Measurements from ENCODE around the gene FAXDC2. TPM values are rescaled to one million over a fixed set of nuclear protein-coding genes. Genes with fewer than 3 reads are reported as not detected.

FAXDC2 gene
- total RNA-seq, 4 donors from 2014 or later = 57.6 to 154 (median 75.8) TPM

DNA sequence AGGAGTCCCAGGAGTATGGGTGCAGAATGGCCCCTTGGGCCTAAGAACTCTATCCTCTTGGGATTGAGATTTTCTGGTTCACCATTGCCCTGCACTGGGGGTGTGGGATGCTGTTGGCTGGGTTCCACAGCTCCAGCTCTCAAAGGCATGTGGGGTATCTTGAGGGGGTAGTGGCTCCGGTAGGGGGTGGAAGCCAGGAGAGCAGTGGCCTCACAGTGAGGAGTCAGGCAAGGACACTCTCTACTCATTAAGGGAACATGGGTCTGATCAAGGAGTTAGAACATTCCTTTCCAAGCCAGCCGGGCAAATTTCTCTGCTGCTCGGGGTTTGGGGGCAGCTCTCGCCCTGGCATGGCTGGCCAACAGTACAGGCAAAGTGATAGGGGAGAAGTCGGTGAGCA is 62.2 kb downstream of the FAXDC2 start:
- peaks cover under 1 to 36% (median 8%) of the 10 kb centered on the region in 3 donors for H3K36me3 ChIP-seq
- DNase-seq (ENCODE audit: low spot score in 2 of 2) = no peak
- 61 to 66% methylated on average over 5 of the region's 5 CpGs for WGBS, 2 donors
- TF ChIP-seq POLR2A (IDR thresholded peaks at IDR 0.05) (no peak), EP300 (IDR thresholded peaks at IDR 0.05) (no peak)
- TF ChIP-seq, protein P1, sequence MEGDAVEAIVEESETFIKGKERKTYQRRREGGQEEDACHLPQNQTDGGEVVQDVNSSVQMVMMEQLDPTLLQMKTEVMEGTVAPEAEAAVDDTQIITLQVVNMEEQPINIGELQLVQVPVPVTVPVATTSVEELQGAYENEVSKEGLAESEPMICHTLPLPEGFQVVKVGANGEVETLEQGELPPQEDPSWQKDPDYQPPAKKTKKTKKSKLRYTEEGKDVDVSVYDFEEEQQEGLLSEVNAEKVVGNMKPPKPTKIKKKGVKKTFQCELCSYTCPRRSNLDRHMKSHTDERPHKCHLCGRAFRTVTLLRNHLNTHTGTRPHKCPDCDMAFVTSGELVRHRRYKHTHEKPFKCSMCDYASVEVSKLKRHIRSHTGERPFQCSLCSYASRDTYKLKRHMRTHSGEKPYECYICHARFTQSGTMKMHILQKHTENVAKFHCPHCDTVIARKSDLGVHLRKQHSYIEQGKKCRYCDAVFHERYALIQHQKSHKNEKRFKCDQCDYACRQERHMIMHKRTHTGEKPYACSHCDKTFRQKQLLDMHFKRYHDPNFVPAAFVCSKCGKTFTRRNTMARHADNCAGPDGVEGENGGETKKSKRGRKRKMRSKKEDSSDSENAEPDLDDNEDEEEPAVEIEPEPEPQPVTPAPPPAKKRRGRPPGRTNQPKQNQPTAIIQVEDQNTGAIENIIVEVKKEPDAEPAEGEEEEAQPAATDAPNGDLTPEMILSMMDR (IDR thresholded peaks at IDR 0.05) = no peak
- H3K4me1 ChIP-seq = peaks cover 0 to 54% (median 37%) of the 10 kb centered on the region in 4 donors
- no peaks in the 10 kb centered on the region for H3K9me3 ChIP-seq
- H3K4me3 ChIP-seq = no peak overlapping the region
- H3K27me3 ChIP-seq = no peaks in the 10 kb centered on the region
- no peak overlapping the region for H3K27ac ChIP-seq

DNA sequence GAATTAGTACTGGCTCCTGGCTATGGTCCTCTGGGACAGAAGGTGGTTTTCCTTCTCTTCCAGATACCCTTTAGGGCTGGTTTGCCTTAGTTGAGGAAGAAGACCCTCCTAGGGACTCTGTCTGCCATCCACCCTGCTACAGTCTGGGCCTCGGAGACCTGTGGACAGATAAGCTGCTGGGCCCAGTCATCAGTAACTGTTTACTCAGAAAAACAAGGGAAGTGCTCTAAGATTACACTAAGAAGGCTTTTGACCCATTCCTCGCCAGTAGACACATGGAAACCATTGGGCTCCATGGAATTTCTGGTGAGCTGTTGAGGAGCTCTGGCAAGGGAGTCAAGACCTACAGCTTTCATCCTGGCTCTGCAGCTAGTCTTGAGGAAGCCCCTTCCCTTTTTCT is 64.0 kb downstream of the FAXDC2 start:
- no peak for DNase-seq (ENCODE audit: low spot score in 2 of 2)
- Histone ChIP-seq H3K4me3 (no peak overlapping the region), H3K27me3 (no peaks in the 10 kb centered on the region), H3K4me1 (peaks cover 0 to 72% (median 51%) of the 10 kb centered on the region in 4 donors), H3K36me3 (peaks cover 0 to 18% (median 0%) of the 10 kb centered on the region in 3 donors), H3K9me3 (no peaks in the 10 kb centered on the region), H3K27ac (peak overlapping the region in 1 of 4 donors; percentile 28)
- TF ChIP-seq, protein P1 (IDR thresholded peaks at IDR 0.05) = no peak
- TF ChIP-seq EP300 (IDR thresholded peaks at IDR 0.05) (no peak), POLR2A (IDR thresholded peaks at IDR 0.05) (no peak)
- WGBS, 2 donors = 69 to 100% methylated on average over 2 of the region's 2 CpGs

DNA sequence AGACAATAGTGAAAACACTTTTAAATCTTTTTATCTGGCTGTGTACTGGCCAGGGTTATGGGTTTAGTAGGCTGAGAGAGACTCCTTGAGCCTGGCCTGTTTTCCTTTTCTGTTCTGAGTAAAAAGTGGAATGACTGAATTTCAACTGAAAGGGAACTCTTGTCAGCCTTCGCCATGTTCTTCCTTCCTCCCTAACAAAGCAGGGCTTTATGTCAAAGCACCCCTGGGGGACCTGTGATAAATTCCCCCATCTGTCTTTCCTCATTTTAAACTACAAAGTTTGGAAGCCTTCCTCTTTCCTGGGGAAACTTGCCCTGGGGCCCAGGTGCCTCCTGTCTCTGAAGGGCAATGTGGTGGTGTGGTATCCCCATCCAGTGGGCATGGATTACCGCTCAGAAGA is 65.5 kb downstream of the FAXDC2 start:
- Histone ChIP-seq H3K36me3 (peaks cover 0 to 2% (median 0%) of the 10 kb centered on the region in 3 donors), H3K9me3 (no peaks in the 10 kb centered on the region), H3K4me1 (peaks cover 0 to 81% (median 55%) of the 10 kb centered on the region in 4 donors), H3K27me3 (no peaks in the 10 kb centered on the region), H3K4me3 (no peak overlapping the region), H3K27ac (peak overlapping the region in 2 of 4 donors; percentile 51 to 73)
- WGBS, 2 donors = 43 to 45% methylated on average over 2 of the region's 2 CpGs
- DNase-seq (ENCODE audit: low spot score in 2 of 2) = no peak
- TF ChIP-seq POLR2A (IDR thresholded peaks at IDR 0.05) = no peak
- TF ChIP-seq, protein P1 (IDR thresholded peaks at IDR 0.05) = no peak
- no peak for TF ChIP-seq EP300 (IDR thresholded peaks at IDR 0.05)

DNA sequence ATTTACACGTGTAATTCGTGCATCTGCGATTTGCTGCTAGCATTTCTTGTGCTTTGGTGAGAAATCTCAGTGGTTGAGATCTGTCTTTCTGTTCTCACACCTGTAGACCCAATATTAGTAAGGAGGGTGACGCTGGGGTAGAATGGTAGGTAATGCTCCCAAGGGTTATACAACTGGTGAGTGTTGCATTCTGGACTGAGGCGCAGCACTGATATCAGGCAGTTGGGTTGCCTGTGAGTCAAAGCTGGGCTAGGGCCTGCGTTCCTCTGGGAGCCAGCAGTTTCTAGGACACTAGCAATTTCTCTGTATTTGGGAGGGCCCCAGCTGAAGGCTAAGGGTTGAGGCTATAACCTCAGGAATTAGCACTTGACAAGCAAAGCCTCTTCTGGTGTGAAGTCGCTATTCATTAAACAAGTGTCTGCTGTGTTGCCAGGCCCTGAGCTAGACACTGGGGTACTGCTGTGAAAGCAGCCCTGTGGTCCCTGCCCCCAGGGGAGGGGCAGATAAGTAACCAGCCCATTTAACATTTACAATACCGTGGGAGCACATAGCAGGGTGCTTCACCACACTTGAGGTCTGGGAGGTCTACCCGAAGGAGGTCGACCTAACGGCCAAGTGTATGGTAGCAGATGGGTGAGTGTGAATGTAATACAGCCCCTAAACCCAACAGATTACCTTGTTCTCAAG is 66.5 kb downstream of the FAXDC2 start:
- 51 to 57% methylated on average over 11 of the region's 11 CpGs for WGBS, 2 donors
- Histone ChIP-seq H3K27ac (peak overlapping the region in 2 of 4 donors; percentile 51 to 73), H3K4me3 (no peak overlapping the region), H3K36me3 (no peaks in the 10 kb centered on the region), H3K4me1 (peaks cover 0 to 90% (median 61%) of the 10 kb centered on the region in 4 donors), H3K9me3 (no peaks in the 10 kb centered on the region), H3K27me3 (no peaks in the 10 kb centered on the region)
- DNase-seq (ENCODE audit: low spot score in 2 of 2) = no peak
- TF ChIP-seq EP300 (IDR thresholded peaks at IDR 0.05) (no peak), POLR2A (IDR thresholded peaks at IDR 0.05) (no peak)
- TF ChIP-seq, protein P1 (IDR thresholded peaks at IDR 0.05) = no peak

DNA sequence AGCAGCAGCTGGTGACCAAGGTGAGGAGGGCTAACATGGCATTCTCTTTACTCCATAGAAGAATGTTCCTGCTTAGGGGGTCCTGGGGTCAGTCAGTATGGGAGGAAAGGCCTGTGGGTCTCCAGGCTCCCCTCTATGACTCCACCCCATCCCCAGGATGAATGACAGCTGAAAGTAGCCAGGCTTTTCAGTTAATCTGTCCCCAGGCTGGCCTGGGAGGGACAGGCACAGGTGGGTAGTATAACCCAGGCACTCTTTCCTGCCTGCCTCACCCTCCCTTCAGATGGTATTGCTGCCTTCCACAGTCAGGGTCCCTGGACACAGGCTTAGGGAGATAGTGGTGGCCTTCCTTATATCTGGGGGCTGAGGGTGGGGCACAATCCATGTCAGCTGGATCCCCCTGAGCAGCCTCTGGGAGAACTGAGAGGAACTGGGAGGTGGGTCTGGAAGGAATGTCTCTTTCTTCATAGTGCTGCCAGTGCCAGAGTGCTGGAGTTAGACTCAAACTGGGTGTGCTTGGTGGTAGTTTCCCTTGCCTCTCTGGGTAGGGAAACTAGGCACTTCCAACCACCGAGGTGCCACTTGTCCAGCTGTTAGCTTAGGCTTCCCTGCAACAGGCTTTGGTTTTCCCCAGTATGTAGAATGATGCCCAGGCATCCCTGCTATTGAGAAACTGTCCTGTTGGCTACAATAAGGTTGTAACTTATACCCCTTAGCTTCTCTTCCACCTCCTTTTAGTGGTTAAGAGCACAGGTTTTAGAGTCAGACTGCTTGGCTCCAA is 67.4 kb downstream of the FAXDC2 start:
- Histone ChIP-seq H3K4me1 (peaks cover 0 to 91% (median 59%) of the 10 kb centered on the region in 4 donors), H3K36me3 (no peaks in the 10 kb centered on the region), H3K9me3 (no peaks in the 10 kb centered on the region), H3K27me3 (no peaks in the 10 kb centered on the region), H3K27ac (peak overlapping the region in 2 of 4 donors; percentile 51 to 73), H3K4me3 (no peak overlapping the region)
- no peak for DNase-seq (ENCODE audit: low spot score in 2 of 2)
- no peak for TF ChIP-seq EP300 (IDR thresholded peaks at IDR 0.05)
- TF ChIP-seq, protein P1 (IDR thresholded peaks at IDR 0.05) = no peak
- TF ChIP-seq POLR2A (IDR thresholded peaks at IDR 0.05) = no peak
- 55 to 60% methylated on average over 1 of the region's 1 CpG for WGBS, 2 donors
